Vagina (tissue), 2 donors: ENCODE measurements around the gene SCARF2. TPM values are rescaled to one million over a fixed set of nuclear protein-coding genes. Genes with fewer than 3 reads are reported as not detected.

Experiments
- DNase-seq, 2 donors: peaks; one replicate each; pipeline ENCODE4 v3.0.0-alpha.2; 2017; ENCODE audit errors: extremely low spot score in 2 of 2
- H3K27ac ChIP-seq: fragments of 200-600 bp; sonication (generic); one replicate; pipeline ENCODE4 v1.5.1; 2019
- H3K27me3 ChIP-seq: fragments of 200-600 bp; sonication (generic); one replicate; pipeline ENCODE4 v1.5.1; 2019
- H3K36me3 ChIP-seq, 2 donors: fragments of 200-600 bp; sonication (generic); one replicate each; pipeline ENCODE4 v1.5.1; 2017 to 2019
- H3K4me1 ChIP-seq: fragments of 200-600 bp; sonication (generic); one replicate; pipeline ENCODE4 v1.5.1; 2019
- H3K4me3 ChIP-seq, 2 donors: fragments of 200-600 bp; sonication (generic); 1 replicate in 1 of 2; 2 replicates in 1 of 2; pipeline ENCODE4 v1.5.1; 2016 to 2019
- H3K9me3 ChIP-seq: fragments of 200-600 bp; sonication (generic); one replicate; pipeline ENCODE4 v1.5.1; 2019
- POLR2A ChIP-seq, 2 donors: fragments of 450-650 bp; IDR thresholded peaks; one replicate each; pipeline ENCODE4 v1.6.1; 2017; ENCODE audit warnings: antibody characterized with exemption in 2 of 2, mild to moderate bottlenecking in 2 of 2, moderate library complexity in 2 of 2
- POLR2AphosphoS5 ChIP-seq, 2 donors: sonication (generic); formaldehyde crosslinking; IDR thresholded peaks; one replicate each; pipeline ENCODE4 v1.9.0; 2017; ENCODE audit warnings: antibody characterized with exemption in 2 of 2, mild to moderate bottlenecking in 2 of 2, low read depth in 1 of 2; ENCODE audit not compliant: insufficient read depth in 1 of 2
- intact Hi-C: fragments of 100-400 bp; cut with DNase I; formaldehyde crosslinking; loops from one replicate; pipeline ENCODE4 v1.15.1; 2023
- total RNA-seq: library from RNA; depleted of rRNA; stranded (reverse); fragments of >200 nt; gene quantifications from one replicate; pipeline ENCODE4 v1.2.3, GENCODE V29; 2016
- TF ChIP-seq, protein P1 (sequence below), 3 experiments: fragments of 450-650 bp in 2 of 3; fragments of 200-600 bp in 1 of 3; sonication (generic) in 1 of 3; IDR thresholded peaks; one replicate each; pipeline ENCODE4 v1.5.1; 2017 to 2019; ENCODE audit warnings: antibody characterized with exemption in 3 of 3, mild to moderate bottlenecking in 2 of 3, moderate library complexity in 2 of 3

The SCARF2 gene
- total RNA-seq, 1 donor from 2014 or later, result 32.2 TPM

DNA sequence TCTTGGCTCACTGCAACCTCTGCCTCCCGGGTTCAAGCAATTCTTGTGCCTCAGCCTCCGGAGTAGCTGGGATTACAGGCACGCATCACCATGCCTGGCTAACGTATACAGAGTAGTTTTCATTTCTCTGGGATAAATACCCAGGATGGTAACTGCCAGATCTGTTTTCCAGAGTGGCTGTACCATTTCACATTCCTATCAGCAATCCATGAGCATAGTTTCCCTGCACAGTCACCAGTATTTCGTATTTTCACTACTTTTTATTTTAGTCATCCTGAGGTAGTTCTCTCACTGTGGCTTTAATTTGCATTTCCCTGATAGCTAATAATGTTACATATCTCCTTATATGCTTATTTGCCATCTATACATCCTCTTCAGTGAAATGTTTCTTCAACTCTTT is 11.0 kb upstream of the SCARF2 start:
- no peak for TF ChIP-seq POLR2AphosphoS5 (IDR thresholded peaks at IDR 0.05; ENCODE audit: insufficient read depth in 1 of 2, low read depth in 1 of 2)
- TF ChIP-seq, protein P1, sequence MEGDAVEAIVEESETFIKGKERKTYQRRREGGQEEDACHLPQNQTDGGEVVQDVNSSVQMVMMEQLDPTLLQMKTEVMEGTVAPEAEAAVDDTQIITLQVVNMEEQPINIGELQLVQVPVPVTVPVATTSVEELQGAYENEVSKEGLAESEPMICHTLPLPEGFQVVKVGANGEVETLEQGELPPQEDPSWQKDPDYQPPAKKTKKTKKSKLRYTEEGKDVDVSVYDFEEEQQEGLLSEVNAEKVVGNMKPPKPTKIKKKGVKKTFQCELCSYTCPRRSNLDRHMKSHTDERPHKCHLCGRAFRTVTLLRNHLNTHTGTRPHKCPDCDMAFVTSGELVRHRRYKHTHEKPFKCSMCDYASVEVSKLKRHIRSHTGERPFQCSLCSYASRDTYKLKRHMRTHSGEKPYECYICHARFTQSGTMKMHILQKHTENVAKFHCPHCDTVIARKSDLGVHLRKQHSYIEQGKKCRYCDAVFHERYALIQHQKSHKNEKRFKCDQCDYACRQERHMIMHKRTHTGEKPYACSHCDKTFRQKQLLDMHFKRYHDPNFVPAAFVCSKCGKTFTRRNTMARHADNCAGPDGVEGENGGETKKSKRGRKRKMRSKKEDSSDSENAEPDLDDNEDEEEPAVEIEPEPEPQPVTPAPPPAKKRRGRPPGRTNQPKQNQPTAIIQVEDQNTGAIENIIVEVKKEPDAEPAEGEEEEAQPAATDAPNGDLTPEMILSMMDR (IDR thresholded peaks at IDR 0.05), result no peak
- no peak for TF ChIP-seq POLR2A (IDR thresholded peaks at IDR 0.05)
- no peak for DNase-seq
- Histone ChIP-seq H3K27ac (no peak overlapping the region), H3K4me3 (no peak overlapping the region), H3K27me3 (no peaks in the 10 kb centered on the region), H3K9me3 (no peaks in the 10 kb centered on the region), H3K4me1 (no peaks in the 10 kb centered on the region), H3K36me3 (peaks cover 0 to 12% of the 10 kb centered on the region in 2 donors)
- intact Hi-C loops, result no loop called here

GRCh38 chr22:20446383-20446970 is 8.9 kb upstream of the SCARF2 start:
- Histone ChIP-seq H3K27me3 (no peaks in the 10 kb centered on the region), H3K4me1 (peaks cover 12% of the 10 kb centered on the region), H3K36me3 (peaks cover 0 to 12% of the 10 kb centered on the region in 2 donors), H3K9me3 (no peaks in the 10 kb centered on the region), H3K4me3 (no peak overlapping the region), H3K27ac (no peak overlapping the region)
- intact Hi-C loops, result no loop called here
- no peak for DNase-seq
- TF ChIP-seq, protein P1 (IDR thresholded peaks at IDR 0.05), result no peak
- TF ChIP-seq POLR2AphosphoS5 (IDR thresholded peaks at IDR 0.05; ENCODE audit: insufficient read depth in 1 of 2, low read depth in 1 of 2) (no peak), POLR2A (IDR thresholded peaks at IDR 0.05) (no peak)

DNA sequence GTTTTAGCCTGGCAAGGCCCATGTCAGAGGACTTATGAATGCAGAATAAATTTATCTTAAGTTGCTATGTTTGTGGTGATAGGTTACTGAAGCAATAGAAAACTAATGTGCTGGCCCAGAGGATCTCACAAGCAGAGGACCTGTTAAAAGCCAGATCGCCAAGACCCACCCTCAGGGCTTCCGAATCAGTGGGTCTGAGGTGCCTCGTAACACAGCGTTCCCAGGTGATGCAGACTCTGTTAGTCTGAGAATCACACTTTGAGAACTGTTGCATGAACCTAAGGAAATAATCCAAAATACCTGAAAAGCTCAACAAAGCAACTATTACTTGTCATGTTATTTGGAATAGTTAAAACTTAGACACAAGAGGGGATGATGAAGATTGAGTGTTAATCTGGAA is 6.7 kb upstream of the SCARF2 start:
- Histone ChIP-seq H3K9me3 (no peaks in the 10 kb centered on the region), H3K4me3 (no peak overlapping the region), H3K27me3 (no peaks in the 10 kb centered on the region), H3K4me1 (peaks cover 17% of the 10 kb centered on the region), H3K36me3 (peaks cover 0 to 12% of the 10 kb centered on the region in 2 donors), H3K27ac (no peak overlapping the region)
- no peak for DNase-seq
- intact Hi-C loops, result no loop called here
- no peak for TF ChIP-seq POLR2AphosphoS5 (IDR thresholded peaks at IDR 0.05; ENCODE audit: insufficient read depth in 1 of 2, low read depth in 1 of 2)
- TF ChIP-seq POLR2A (IDR thresholded peaks at IDR 0.05), result no peak
- TF ChIP-seq, protein P1 (IDR thresholded peaks at IDR 0.05), result no peak

- intact Hi-C loops, result no loop called here
- H3K27ac ChIP-seq, result peak overlapping the region; percentile 24
- H3K4me1 ChIP-seq, result peaks cover 28% of the 10 kb centered on the region
- TF ChIP-seq, protein P1 (IDR thresholded peaks at IDR 0.05), result no peak
- no peak for TF ChIP-seq POLR2AphosphoS5 (IDR thresholded peaks at IDR 0.05; ENCODE audit: insufficient read depth in 1 of 2, low read depth in 1 of 2)
- no peak for TF ChIP-seq POLR2A (IDR thresholded peaks at IDR 0.05)
- no peak for DNase-seq
- H3K27me3 ChIP-seq, result no peaks in the 10 kb centered on the region
- H3K4me3 ChIP-seq, result no peak overlapping the region
- peaks cover 0 to 12% of the 10 kb centered on the region in 2 donors for H3K36me3 ChIP-seq
- no peaks in the 10 kb centered on the region for H3K9me3 ChIP-seq
Measured at GRCh38 chr22:20442485-20443284, 5.1 kb upstream of the SCARF2 start.
